Heart left ventricle (tissue), 13 donors: ENCODE data around the gene PNPO.

Experiments used
- POLR2A ChIP-seq, 2 donors: fragments of 450-650 bp; IDR thresholded peaks; one replicate each; pipeline ENCODE4 v1.6.1; 2017; ENCODE audit warnings: antibody characterized with exemption in 2 of 2, mild to moderate bottlenecking in 2 of 2, moderate library complexity in 2 of 2
- TF ChIP-seq, protein P1 (sequence below), 12 donors: fragments of 200-600 bp; sonication (generic) in 4 of 12; IDR thresholded peaks; one replicate each; pipeline versions ENCODE4 v1.5.0 to v1.8.0; 2018 to 2022; ENCODE audit warnings: antibody characterized with exemption in 12 of 12, mild to moderate bottlenecking in 5 of 12
- donor health status: ischemic (EF 13 %, LVEDD 7.1; RV severe dilation, severe dysfunction).
- donor health status: DM: no; HTN: yes; CAD: no.
- donor health status: DM: no; HTN: no; CAD: no.
- donor health status: ischemic (EF 25% LVEDD 6.9; RV normal size, moderate dysfunction).
- donor health status: ischemic (EF 25% LVEDD 5.7; RV mildly dilated, moderate dysfunction).
- donor health status: ischemic (EF 35%, LVEDD 5.7; RV mildly dilated, moderate dysfunction).
- donor health status: nonischemic (EF 11% LVEDD 7.7; RV severe dilation, severe dysfunction).
- donor health status: DM: yes; HTN: yes; CAD: no.
- donor health status: PGD.
- donor health status: ischemic (EF 29% LVEDD 5.4; RV normal size, mild dysfunction).
- donor health status: nonischemic (EF 23%, LVEDD 6.1; RV moderate dilation, normal function).

DNA sequence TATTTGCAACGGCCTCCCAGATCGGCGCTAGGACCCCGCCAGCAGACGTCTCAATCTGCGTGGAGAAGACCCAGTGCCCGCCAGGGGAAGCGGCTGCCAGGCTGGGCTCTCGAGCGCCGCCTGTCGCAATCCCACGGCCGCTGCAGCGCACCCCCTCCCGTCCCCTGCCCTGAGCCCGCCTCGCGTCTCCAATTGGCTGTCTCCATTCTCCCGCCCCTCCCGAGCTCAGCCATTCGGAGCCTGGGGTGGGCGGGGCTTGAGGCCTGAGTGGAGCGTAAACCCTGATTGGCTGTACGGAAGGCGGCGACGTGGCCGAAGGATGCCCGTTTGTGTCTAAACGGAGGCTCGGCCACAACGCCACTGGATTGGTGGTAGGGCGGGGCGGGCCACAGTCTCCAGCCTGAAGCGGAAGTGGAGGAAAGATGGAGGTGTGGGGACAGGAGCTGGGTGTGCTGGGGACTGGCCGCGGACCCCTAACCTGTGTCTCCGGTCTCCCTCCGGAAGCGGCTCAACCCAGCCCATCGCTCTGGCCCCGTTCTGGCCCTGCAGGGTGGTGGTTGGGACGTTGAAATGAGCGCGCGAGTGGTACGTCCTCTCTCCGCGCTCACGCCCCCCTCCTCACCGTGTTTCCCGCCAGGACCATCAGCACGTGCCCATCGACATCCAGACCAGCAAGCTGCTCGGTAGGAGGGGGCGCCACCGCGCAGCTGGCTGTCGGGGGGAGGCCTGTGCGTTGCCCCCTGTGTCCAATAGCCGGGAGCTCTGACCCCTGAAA, 29.5 kb downstream of the PNPO start, which contains the start of gene CDK5RAP3:
- TF ChIP-seq, protein P1, sequence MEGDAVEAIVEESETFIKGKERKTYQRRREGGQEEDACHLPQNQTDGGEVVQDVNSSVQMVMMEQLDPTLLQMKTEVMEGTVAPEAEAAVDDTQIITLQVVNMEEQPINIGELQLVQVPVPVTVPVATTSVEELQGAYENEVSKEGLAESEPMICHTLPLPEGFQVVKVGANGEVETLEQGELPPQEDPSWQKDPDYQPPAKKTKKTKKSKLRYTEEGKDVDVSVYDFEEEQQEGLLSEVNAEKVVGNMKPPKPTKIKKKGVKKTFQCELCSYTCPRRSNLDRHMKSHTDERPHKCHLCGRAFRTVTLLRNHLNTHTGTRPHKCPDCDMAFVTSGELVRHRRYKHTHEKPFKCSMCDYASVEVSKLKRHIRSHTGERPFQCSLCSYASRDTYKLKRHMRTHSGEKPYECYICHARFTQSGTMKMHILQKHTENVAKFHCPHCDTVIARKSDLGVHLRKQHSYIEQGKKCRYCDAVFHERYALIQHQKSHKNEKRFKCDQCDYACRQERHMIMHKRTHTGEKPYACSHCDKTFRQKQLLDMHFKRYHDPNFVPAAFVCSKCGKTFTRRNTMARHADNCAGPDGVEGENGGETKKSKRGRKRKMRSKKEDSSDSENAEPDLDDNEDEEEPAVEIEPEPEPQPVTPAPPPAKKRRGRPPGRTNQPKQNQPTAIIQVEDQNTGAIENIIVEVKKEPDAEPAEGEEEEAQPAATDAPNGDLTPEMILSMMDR (IDR thresholded peaks at IDR 0.05) = peak; percentile 95 to 99 (median 98)
- TF ChIP-seq POLR2A (IDR thresholded peaks at IDR 0.05) = peak in 1 of 2 donors; percentile 65
